ENCODE measurements around the gene DENND2D. TPM values are rescaled to one million over a fixed set of nuclear protein-coding genes. Genes with fewer than 3 reads are reported as not detected.

DENND2D gene
- total and polyA plus RNA-seq, 9 of the 15 experiments (the other 6 are each of a cell fraction or from before 2014, with no cell fraction given): 0.08 to 0.44 (median 0.13) TPM; not detected in 6

DNA sequence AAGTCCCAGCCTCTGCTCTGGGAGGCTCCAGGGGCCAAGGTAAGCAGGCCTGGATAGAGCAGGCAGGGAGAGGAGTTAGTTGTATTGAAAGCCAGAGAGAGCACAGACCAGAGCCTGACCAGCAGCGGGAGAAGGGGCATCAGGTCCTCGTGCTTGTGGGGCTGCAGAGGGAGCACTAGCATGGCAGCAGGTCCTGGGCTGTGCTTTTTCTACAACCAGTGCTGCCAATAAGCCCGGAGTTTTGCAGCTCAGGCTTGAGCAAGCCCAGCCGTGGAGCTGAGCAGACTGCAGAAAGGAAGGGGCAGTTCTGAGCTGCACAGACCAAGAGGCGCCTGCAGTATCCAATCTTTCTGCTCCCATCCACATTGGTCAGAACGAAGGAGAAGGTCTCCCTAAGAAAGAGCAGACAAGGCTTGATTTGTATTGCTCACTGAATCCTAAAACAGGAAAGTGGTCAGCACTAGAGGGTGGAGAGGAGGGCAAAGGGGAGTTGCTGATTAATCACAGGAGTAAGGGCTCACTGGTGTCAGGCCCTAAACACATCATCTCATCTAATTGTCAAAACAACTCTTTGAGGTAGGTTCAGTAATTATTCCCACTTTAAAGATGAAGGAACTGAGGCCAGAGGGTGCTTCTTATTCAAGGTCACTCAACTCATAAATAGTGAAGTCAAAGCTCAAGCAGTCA is 2.7 kb downstream of the DENND2D start (continued):
- TF ChIP-seq, protein P1, sequence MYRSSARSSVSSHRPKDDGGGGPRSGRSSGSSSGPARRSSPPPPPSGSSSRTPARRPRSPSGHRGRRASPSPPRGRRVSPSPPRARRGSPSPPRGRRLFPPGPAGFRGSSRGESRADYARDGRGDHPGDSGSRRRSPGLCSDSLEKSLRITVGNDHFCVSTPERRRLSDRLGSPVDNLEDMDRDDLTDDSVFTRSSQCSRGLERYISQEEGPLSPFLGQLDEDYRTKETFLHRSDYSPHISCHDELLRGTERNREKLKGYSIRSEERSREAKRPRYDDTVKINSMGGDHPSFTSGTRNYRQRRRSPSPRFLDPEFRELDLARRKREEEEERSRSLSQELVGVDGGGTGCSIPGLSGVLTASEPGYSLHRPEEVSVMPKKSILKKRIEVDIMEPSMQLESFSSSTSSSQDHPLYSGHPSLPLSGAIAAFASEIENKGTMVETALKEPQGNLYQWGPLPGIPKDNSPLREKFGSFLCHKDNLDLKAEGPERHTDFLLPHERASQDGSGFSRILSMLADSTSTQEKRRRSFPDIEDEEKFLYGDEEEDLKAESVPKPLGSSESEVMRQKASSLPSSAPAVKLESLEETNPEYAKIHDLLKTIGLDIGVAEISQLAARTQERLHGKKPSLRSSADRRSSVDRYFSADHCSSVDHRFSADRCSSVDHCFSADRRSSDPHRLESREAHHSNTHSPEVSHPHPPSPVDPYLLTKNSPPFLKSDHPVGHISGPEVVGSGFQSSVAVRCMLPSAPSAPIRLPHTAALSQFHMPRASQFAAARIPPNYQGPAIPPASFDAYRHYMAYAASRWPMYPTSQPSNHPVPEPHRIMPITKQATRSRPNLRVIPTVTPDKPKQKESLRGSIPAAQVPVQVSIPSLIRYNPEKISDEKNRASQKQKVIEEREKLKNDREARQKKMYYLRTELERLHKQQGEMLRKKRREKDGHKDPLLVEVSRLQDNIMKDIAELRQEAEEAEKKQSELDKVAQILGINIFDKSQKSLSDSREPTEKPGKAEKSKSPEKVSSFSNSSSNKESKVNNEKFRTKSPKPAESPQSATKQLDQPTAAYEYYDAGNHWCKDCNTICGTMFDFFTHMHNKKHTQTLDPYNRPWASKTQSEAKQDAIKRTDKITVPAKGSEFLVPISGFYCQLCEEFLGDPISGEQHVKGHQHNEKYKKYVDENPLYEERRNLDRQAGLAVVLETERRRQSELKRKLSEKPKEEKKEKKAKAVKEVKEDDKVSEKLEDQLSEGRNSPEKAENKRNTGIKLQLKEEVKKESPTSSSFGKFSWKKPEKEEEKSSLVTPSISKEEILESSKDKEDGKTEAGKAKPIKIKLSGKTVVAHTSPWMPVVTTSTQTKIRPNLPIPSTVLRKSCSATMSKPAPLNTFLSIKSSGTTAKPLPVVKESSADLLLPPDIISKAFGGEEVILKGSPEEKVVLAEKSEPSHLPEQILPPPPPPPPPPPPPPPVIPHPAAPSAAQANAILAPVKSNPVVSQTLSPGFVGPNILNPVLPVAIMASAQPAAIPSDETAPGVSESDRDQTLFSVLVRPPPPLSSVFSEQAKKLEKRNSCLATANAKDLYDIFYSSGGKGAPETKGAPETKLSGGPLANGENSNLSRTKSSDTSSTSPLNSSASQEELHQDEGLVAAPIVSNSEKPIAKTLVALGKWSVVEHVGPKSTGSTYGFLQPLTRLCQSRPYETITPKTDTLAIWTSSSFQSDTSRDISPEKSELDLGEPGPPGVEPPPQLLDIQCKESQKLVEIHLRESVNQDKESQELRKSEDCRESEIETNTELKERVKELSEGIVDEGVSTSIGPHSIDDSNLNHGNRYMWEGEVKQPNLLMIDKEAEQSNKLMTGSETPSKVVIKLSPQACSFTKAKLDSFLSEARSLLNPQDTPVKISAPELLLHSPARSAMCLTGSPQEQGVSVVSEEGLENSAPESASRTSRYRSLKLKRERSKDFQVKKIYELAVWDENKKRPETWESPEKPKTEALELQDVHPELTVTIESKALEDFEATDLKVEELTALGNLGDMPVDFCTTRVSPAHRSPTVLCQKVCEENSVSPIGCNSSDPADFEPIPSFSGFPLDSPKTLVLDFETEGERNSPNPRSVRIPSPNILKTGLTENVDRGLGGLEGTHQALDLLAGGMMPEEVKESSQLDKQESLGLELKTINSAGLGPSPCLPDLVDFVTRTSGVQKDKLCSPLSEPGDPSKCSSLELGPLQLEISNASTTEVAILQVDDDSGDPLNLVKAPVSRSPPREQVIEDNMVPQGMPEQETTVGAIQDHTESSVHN (IDR thresholded peaks at IDR 0.05; ENCODE audit: borderline replicate concordance in 1 of 2, low read depth in 1 of 2): no peak
- TF ChIP-seq EZH2 (IDR thresholded peaks at IDR 0.05; ENCODE audit: borderline replicate concordance, low read depth, low read length) (no peak), SP2 (IDR thresholded peaks at IDR 0.05; ENCODE audit: extremely low read depth, low read depth, low read length, poor library complexity, severe bottlenecking) (no peak), ZNF174 (CRISPR knock-in tag; IDR thresholded peaks at IDR 0.05) (no peak), ZNF655 (CRISPR knock-in tag; IDR thresholded peaks at IDR 0.05) (no peak), ASH1L (IDR thresholded peaks at IDR 0.05; ENCODE audit: borderline replicate concordance, low read depth, partially characterized antibody) (no peak), ZBTB17 (CRISPR knock-in tag; IDR thresholded peaks at IDR 0.05) (no peak), ZNF316 (IDR thresholded peaks at IDR 0.05) (no peak)
- TF ChIP-seq, protein P2, sequence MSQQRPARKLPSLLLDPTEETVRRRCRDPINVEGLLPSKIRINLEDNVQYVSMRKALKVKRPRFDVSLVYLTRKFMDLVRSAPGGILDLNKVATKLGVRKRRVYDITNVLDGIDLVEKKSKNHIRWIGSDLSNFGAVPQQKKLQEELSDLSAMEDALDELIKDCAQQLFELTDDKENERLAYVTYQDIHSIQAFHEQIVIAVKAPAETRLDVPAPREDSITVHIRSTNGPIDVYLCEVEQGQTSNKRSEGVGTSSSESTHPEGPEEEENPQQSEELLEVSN (IDR thresholded peaks at IDR 0.05; ENCODE audit: borderline replicate concordance in 1 of 2, extremely low read depth in 1 of 2, insufficient read depth in 1 of 2, insufficient read length in 1 of 2, low read depth in 1 of 2, low read length in 1 of 2, poor library complexity in 1 of 2, severe bottlenecking in 1 of 2): peak in 1 of 2 experiments; percentile 43
- TF ChIP-seq, protein P3, sequence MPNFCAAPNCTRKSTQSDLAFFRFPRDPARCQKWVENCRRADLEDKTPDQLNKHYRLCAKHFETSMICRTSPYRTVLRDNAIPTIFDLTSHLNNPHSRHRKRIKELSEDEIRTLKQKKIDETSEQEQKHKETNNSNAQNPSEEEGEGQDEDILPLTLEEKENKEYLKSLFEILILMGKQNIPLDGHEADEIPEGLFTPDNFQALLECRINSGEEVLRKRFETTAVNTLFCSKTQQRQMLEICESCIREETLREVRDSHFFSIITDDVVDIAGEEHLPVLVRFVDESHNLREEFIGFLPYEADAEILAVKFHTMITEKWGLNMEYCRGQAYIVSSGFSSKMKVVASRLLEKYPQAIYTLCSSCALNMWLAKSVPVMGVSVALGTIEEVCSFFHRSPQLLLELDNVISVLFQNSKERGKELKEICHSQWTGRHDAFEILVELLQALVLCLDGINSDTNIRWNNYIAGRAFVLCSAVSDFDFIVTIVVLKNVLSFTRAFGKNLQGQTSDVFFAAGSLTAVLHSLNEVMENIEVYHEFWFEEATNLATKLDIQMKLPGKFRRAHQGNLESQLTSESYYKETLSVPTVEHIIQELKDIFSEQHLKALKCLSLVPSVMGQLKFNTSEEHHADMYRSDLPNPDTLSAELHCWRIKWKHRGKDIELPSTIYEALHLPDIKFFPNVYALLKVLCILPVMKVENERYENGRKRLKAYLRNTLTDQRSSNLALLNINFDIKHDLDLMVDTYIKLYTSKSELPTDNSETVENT (CRISPR knock-in tag; IDR thresholded peaks at IDR 0.05): no peak
- TF ChIP-seq, protein P4, sequence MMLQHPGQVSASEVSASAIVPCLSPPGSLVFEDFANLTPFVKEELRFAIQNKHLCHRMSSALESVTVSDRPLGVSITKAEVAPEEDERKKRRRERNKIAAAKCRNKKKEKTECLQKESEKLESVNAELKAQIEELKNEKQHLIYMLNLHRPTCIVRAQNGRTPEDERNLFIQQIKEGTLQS (IDR thresholded peaks at IDR 0.05): no peak
- TF ChIP-seq, protein P4 (CRISPR knock-in tag; conservative IDR thresholded peaks at IDR 0.05): no peak

Data from K562 (cell line).